HepG2 (cell line): ENCODE results near the gene CISD1. TPM values are rescaled to one million over a fixed set of nuclear protein-coding genes. Genes with fewer than 3 reads are reported as not detected.

Experiments
- ATAC-seq: fragments of 200-7000 bp; cut with Tn5 transposase; 3 replicates; pipeline ENCODE4 v1.9.1; 2020; ENCODE audit warnings: mild to moderate bottlenecking, moderate library complexity
- BruUV-seq: library from RNA; stranded (reverse); fragments of 400-500 nt; replicated peaks from 2 replicates; lab custom pipeline; 2021; lab: Mats Ljungman, UMichigan
- CTCF ChIA-PET: fragments of 300-600 bp; formaldehyde crosslinking; extraction: SDS; loops from one replicate; lab custom pipeline; 2021; ENCODE audit warnings: low total read pairs, inconsistent platforms, low intra/inter-chr PET ratio; lab: Yijun Ruan, JAX
- POLR2A ChIA-PET: fragments of 350-600 bp; sonication (Branson Sonifier 250); formaldehyde crosslinking; loops from one replicate; lab custom pipeline; 2020; ENCODE audit warnings: antibody characterized with exemption, inconsistent platforms; lab: Yijun Ruan, JAX
- DNase-seq: peaks from one replicate; pipeline ENCODE4 v3.0.0-alpha.2; 2015; ENCODE audit warnings: low spot score
- FAIRE-seq: peaks from 3 replicates; lab custom pipeline; 2011; peaks lifted over from hg19 to GRCh38; lab: Jason Lieb, UNC
- H2AFZ ChIP-seq: one replicate; pipeline ENCODE4 v1.6.1; 2011; ENCODE audit warnings: low read length, inconsistent platforms
- H3K27ac ChIP-seq: fragments of 300-600 bp; 3 replicates; pipeline ENCODE4 v1.8.0; 2011; ENCODE audit warnings: mixed run types, mild to moderate bottlenecking, mixed read lengths, low read length, inconsistent platforms; ENCODE audit not compliant: insufficient read depth; ENCODE audit errors: extremely low read length
- H3K27me3 ChIP-seq, 2 experiments: fragments of 200-600 bp in 1 of 2; 2 replicates in 1 of 2; 3 replicates in 1 of 2; pipeline versions ENCODE4 v1.6.0 to v1.8.0; 2011; ENCODE audit warnings: low read length in 2 of 2, mild to moderate bottlenecking in 2 of 2, moderate library complexity in 2 of 2, inconsistent platforms in 1 of 2; ENCODE audit not compliant: insufficient read depth in 2 of 2, control insufficient read depth in 1 of 2
- H3K36me3 ChIP-seq, 2 experiments: fragments of 200-600 bp in 1 of 2; replicated peaks in 1 of 2; 2 replicates in 1 of 2; 3 replicates in 1 of 2; pipeline versions ENCODE4 v1.5.1 to v1.8.0; 2011; ENCODE audit warnings: low read length in 2 of 2, inconsistent platforms in 1 of 2; ENCODE audit not compliant: insufficient read depth in 2 of 2, control insufficient read depth in 1 of 2
- H3K4me1 ChIP-seq: 2 replicates; pipeline ENCODE4 v1.5.1; 2012; ENCODE audit warnings: low read length, inconsistent platforms; ENCODE audit not compliant: insufficient read depth
- H3K4me2 ChIP-seq: 2 replicates; pipeline ENCODE4 v1.6.0; 2011; ENCODE audit warnings: low read depth, low read length, inconsistent platforms
- H3K4me3 ChIP-seq, 3 experiments: fragments of 200-600 bp in 1 of 3; sonication (generic), shearing (Covaris generic) in 1 of 3; replicated peaks in 1 of 3; 2 replicates each; pipeline ENCODE4 v1.5.1; 2011 to 2016; ENCODE audit warnings: low read length in 3 of 3, inconsistent platforms in 2 of 3, low read depth in 2 of 3, mild to moderate bottlenecking in 2 of 3, control low read depth in 1 of 3, mixed read lengths in 1 of 3; ENCODE audit not compliant: insufficient read depth in 1 of 3
- H3K79me2 ChIP-seq: one replicate; pipeline ENCODE4 v1.6.1; 2011; ENCODE audit warnings: low read length, inconsistent platforms; ENCODE audit not compliant: insufficient read depth
- H3K9ac ChIP-seq: 2 replicates; pipeline ENCODE4 v1.6.0; 2011; ENCODE audit warnings: mild to moderate bottlenecking, low read depth, low read length, inconsistent platforms; ENCODE audit not compliant: insufficient read depth
- H3K9me3 ChIP-seq: 2 replicates; pipeline ENCODE4 v1.5.1; 2012; ENCODE audit warnings: mild to moderate bottlenecking, low read length
- H4K20me1 ChIP-seq: 2 replicates; pipeline ENCODE4 v1.6.0; 2011; ENCODE audit warnings: inconsistent platforms, mild to moderate bottlenecking, low read length, moderate library complexity; ENCODE audit not compliant: insufficient read depth
- CAMTA2 ChIP-seq: sonication (generic); formaldehyde crosslinking; IDR thresholded peaks from 2 replicates; pipeline ENCODE4 v1.4.0; 2020; ENCODE audit warnings: mild to moderate bottlenecking, missing genetic modification reagents, borderline replicate concordance
- RARA ChIP-seq: IDR thresholded peaks from 2 replicates; pipeline ENCODE4 v1.6.1; 2016; ENCODE audit warnings: missing genetic modification reagents, missing compliant biosample characterization
- STAG1 ChIP-seq: sonication (generic); formaldehyde crosslinking; IDR thresholded peaks from 2 replicates; pipeline ENCODE4 v1.4.0; 2020; ENCODE audit warnings: missing genetic modification reagents
- YY1 ChIP-seq: IDR thresholded peaks from 2 replicates; pipeline ENCODE4 v1.6.1; 2011; ENCODE audit warnings: low read length, low read depth, moderate library complexity, mild to moderate bottlenecking; ENCODE audit not compliant: insufficient read depth, insufficient replicate concordance
- ZNF24 ChIP-seq: fragments of 450-650 bp; IDR thresholded peaks from 2 replicates; pipeline ENCODE4 v1.6.1; 2017; ENCODE audit warnings: antibody characterized with exemption, mild to moderate bottlenecking
- ZNF496 ChIP-seq: sonication (generic); formaldehyde crosslinking; IDR thresholded peaks from 2 replicates; pipeline ENCODE4 v1.8.1; 2023; ENCODE audit warnings: mild to moderate bottlenecking, moderate library complexity, missing genetic modification reagents; ENCODE audit not compliant: insufficient replicate concordance
- WGBS: methylation state at CpG from one replicate; pipeline ENCODE4 v1.1.6; 2017; ENCODE audit warnings: low lambda C conversion rate; 5-methylcytosine and 5-hydroxymethylcytosine counted together
- in situ Hi-C: cut with HindIII; loops from 2 replicates; pipeline ENCODE4 v1.10.0; 2017; ENCODE audit warnings: low pct_unique_long_range_greater_than_20kb; ENCODE audit not compliant: extremely low pct_ligation_motif_present
- intact Hi-C: fragments of 100-400 bp; cut with micrococcal nuclease; formaldehyde crosslinking; loops from one replicate; pipeline ENCODE4 v1.10.0; 2022; ENCODE audit not compliant: unreplicated experiment
- polyA plus RNA-seq, 8 experiments: library from polyadenylated mRNA; depleted of rRNA in 3 of 8; stranded (reverse) in 7 of 8; unstranded in 1 of 8; fragments of >200 nt; fragmentation: Illumina TruSeq in 4 of 8; extraction: Trizol in 4 of 8; gene quantifications; 2 replicates each; pipeline versions ENCODE4 v1.2.1 to v1.2.3, GENCODE V29; 2011 to 2016; ENCODE audit warnings: low read depth in 4 of 8, missing spikeins in 1 of 8, mixed read lengths in 1 of 8; ENCODE audit not compliant: insufficient read depth in 1 of 8
- total RNA-seq, 5 experiments: library from RNA; depleted of rRNA; stranded (reverse); fragments of >200 nt; fragmentation: Illumina TruSeq; extraction: Trizol; gene quantifications; 2 replicates each; pipeline ENCODE4 v1.2.3, GENCODE V29; 2016; ENCODE audit warnings: low read depth in 1 of 5
- TF ChIP-seq, protein P1 (sequence below): sonication (generic); formaldehyde crosslinking; IDR thresholded peaks from 2 replicates; pipeline ENCODE4 v1.5.0; 2020; ENCODE audit warnings: mild to moderate bottlenecking, missing genetic modification reagents, borderline replicate concordance

CISD1 gene
- total and polyA plus RNA-seq, 2 of the 13 experiments (the other 11 are each of a cell fraction or from before 2014, with no cell fraction given): 63.4 to 78.9 TPM

DNA sequence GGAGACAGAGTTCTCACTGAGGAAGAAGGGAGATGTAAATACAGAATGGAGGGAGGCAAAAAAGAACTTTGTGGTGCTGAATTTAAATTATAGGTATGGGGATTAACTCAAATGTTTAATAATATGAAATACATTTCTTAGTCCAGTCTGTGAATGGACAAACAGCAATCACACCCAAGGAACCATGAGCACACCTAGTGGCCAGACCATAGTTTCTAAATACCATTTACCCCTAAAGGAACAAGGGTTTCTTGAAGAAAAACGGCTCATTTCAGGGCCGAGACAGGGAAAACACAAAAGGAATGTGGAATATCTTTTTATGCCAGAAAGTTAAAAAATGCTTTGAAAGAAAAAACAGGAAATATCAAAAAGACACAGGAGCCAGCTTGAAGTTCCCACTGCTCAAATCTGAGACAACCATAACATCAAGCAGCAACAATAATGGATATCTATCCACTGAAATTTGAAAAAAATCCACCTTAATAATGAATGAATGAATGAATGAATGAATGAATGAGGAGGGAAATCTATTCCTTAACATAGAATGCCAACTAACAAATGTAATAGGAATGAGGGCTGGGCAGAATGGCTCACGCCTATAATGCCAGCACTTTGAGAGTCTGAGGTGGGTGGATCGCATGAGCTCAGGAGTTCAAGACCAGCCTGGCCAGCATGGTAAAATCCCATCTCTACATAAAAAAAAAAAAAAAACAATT lies 9.8 kb upstream of the CISD1 start:
- POLR2A ChIA-PET: no interaction called here
- WGBS: 98% methylated on average over 4 of the region's 4 CpGs
- H2AFZ ChIP-seq: no peak overlapping the region
- H4K20me1 ChIP-seq: no peaks in the 10 kb centered on the region
- intact Hi-C loops: no loop called here
- ATAC-seq (no peak), FAIRE-seq (no peak), DNase-seq (no peak)
- H3K9ac ChIP-seq: no peak overlapping the region
- BruUV-seq: no TSS peak
- no peaks in the 10 kb centered on the region for H3K9me3 ChIP-seq
- H3K27ac ChIP-seq: no peak overlapping the region
- no peak overlapping the region for H3K4me3 ChIP-seq
- H3K79me2 ChIP-seq: peaks cover 52% of the 10 kb centered on the region
- peaks cover 0 to 4% of the 10 kb centered on the region in 2 experiments; a peak in 1 of 5 replicates for H3K36me3 ChIP-seq
- H3K4me2 ChIP-seq: no peak overlapping the region
- CTCF ChIA-PET: no interaction called here
- peaks cover 21% of the 10 kb centered on the region for H3K4me1 ChIP-seq
- TF ChIP-seq YY1 (no peak), RARA (CRISPR knock-in tag) (no peak), CAMTA2 (no peak), STAG1 (CRISPR knock-in tag) (0 out of 2 replicates have a peak, but pooled peaks have one; percentile 12), ZNF24 (peak; percentile 84; the same call in 1 of the 2 replicates), ZNF496 (no peak)
- TF ChIP-seq, protein P1, sequence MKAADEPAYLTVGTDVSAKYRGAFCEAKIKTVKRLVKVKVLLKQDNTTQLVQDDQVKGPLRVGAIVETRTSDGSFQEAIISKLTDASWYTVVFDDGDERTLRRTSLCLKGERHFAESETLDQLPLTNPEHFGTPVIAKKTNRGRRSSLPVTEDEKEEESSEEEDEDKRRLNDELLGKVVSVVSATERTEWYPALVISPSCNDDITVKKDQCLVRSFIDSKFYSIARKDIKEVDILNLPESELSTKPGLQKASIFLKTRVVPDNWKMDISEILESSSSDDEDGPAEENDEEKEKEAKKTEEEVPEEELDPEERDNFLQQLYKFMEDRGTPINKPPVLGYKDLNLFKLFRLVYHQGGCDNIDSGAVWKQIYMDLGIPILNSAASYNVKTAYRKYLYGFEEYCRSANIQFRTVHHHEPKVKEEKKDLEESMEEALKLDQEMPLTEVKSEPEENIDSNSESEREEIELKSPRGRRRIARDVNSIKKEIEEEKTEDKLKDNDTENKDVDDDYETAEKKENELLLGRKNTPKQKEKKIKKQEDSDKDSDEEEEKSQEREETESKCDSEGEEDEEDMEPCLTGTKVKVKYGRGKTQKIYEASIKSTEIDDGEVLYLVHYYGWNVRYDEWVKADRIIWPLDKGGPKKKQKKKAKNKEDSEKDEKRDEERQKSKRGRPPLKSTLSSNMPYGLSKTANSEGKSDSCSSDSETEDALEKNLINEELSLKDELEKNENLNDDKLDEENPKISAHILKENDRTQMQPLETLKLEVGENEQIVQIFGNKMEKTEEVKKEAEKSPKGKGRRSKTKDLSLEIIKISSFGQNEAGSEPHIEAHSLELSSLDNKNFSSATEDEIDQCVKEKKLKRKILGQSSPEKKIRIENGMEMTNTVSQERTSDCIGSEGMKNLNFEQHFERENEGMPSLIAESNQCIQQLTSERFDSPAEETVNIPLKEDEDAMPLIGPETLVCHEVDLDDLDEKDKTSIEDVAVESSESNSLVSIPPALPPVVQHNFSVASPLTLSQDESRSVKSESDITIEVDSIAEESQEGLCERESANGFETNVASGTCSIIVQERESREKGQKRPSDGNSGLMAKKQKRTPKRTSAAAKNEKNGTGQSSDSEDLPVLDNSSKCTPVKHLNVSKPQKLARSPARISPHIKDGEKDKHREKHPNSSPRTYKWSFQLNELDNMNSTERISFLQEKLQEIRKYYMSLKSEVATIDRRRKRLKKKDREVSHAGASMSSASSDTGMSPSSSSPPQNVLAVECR (CRISPR knock-in tag): no peak
- in situ Hi-C loops: no loop called here
- H3K27me3 ChIP-seq: no peaks in the 10 kb centered on the region
